ENCODE results near the gene TSPY3.
"Not testable (repeated sequence)": the region's sequence is repeated elsewhere in the genome, so short reads cannot be mapped to it uniquely, and the experiment has no call there.

TSPY3 gene, protein sequence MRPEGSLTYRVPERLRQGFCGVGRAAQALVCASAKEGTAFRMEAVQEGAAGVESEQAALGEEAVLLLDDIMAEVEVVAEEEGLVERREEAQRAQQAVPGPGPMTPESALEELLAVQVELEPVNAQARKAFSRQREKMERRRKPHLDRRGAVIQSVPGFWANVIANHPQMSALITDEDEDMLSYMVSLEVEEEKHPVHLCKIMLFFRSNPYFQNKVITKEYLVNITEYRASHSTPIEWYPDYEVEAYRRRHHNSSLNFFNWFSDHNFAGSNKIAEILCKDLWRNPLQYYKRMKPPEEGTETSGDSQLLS

GRCh38 chrY:9398121-9398520, at the start of gene TSPY3:
Gene TSPY3, plus strand, starts transcription at chrY:9398421. Its CDS starts 46 bp downstream, at chrY:9398467.
- DNase-seq = not testable (repeated sequence)

DNA sequence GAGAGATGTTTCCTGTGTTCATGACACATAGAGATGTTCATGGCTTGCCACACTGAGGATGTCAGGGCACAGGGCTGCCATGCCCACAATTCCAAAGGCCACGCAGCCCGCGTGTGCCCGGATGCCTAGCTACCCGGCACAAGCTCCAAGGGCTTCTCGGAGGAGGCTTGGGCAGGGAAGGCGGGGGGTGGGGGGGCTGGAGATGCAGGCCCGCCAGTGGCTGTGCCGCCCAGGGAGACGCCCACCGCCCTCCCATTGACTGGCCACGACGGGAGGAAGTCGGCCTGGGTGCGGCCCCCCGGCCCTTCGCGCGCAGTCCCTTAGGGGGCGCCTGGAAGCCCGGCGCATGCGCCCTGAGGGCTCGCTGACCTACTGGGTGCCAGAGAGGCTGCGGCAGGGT, 40.7 kb upstream of the TSPY3 start, which contains the start of gene TSPY8:
TSS of gene TSPY8 (plus strand) at position 301 of the 400 bp plus-strand sequence. CDS start at position 347, 46 bp downstream.
- not testable (repeated sequence) for DNase-seq

DNA sequence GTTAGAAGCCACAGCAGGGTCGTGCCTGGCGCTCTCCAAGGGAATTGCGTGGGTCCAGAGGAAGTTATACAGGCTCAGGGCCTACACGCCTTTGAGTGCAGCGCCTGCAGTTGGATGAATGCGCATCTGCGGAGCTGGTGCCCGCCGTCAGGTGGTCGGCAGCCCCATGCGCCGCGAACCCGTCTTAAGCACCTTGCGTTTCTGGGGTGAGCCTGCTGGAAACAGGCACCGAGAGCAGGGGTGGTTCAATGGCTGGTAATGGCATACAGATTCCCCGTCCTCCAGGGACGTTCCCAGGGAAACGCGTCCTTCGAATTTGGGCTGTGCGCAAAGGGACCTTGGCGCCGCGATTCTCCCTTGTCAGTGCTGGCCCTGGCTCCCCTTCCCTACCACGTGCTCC, 1.7 kb upstream of the TSPY3 start:
- DNase-seq = not testable (repeated sequence)
